ENCODE results near the gene PLXNA4. TPM values are rescaled to one million over a fixed set of nuclear protein-coding genes. Genes with fewer than 3 reads are reported as not detected.

The PLXNA4 gene
- total and polyA plus RNA-seq, 8 donors, result 0.19 to 1.6 (median 0.47) TPM

DNA sequence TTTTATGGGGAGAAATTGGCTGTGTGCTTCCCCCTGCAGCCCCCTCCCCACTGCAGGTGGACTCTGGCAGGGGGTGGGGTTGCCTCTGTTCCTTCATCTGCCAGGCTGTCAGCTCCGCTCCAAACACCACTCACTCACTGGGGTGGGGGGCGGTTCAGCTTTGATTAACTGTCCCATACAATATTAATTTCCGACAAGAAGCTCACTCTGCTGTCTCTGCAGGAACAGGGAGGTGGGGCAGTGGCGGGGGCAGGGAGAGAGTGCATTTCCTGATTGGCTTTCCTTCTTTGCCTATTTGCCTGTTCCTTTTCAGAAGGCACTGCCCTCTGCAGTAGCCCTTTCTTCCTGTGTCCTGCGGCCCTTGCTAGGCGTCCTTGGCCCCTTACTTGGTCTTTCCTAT, 500.8 kb downstream of the PLXNA4 start:
- DNase-seq (no peak), FAIRE-seq (no peak), ATAC-seq (no peak)
- Histone ChIP-seq H3K27me3 (no peaks in the 10 kb centered on the region), H3K4me3 (no peak overlapping the region), H3K36me3 (no peaks in the 10 kb centered on the region), H3K27ac (no peak overlapping the region), H3K9me3 (no peaks in the 10 kb centered on the region), H3K4me1 (no peaks in the 10 kb centered on the region)
- TF ChIP-seq, protein P1, sequence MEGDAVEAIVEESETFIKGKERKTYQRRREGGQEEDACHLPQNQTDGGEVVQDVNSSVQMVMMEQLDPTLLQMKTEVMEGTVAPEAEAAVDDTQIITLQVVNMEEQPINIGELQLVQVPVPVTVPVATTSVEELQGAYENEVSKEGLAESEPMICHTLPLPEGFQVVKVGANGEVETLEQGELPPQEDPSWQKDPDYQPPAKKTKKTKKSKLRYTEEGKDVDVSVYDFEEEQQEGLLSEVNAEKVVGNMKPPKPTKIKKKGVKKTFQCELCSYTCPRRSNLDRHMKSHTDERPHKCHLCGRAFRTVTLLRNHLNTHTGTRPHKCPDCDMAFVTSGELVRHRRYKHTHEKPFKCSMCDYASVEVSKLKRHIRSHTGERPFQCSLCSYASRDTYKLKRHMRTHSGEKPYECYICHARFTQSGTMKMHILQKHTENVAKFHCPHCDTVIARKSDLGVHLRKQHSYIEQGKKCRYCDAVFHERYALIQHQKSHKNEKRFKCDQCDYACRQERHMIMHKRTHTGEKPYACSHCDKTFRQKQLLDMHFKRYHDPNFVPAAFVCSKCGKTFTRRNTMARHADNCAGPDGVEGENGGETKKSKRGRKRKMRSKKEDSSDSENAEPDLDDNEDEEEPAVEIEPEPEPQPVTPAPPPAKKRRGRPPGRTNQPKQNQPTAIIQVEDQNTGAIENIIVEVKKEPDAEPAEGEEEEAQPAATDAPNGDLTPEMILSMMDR (IDR thresholded peaks at IDR 0.05), result no peak
- intact Hi-C loops (cut with DNase I), result no loop called here
- WGBS, 2 donors, result 28 to 31% methylated on average over 6 of the region's 6 CpGs

DNA sequence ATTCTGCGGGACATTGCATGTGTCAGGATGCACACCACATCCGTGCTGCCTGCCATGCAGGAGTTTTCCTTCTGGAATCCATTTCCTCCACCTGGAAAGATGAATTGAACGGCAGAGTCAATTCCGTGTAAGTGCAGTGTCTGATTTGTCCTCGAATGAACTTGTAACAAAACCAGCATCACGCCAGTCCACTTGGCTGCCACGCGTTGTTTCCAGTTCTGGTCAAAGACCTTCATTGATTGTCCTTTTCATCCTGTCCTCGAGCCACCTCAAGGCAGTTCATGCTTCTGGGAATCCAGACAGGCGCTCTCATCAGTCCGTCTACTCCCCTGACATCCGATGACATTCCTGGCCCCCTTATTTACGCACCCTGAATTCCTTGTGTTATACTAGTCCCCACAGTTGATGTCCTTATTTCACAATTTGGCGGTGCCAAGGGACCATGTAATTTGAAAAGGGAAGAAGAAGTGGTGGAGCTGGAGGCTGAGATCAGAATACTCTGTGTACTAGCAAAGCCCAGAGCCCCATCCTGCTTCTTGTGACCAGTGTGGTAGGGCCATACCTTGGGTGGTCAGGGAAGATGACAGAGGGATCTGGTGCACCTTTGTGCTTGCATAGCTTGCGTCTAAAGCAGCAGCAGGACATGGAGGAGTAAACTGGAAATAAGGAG, 502.2 kb downstream of the PLXNA4 start:
- intact Hi-C loops (cut with DNase I), result no loop called here
- Histone ChIP-seq H3K36me3 (no peaks in the 10 kb centered on the region), H3K9me3 (no peaks in the 10 kb centered on the region), H3K4me3 (no peak overlapping the region), H3K27me3 (no peaks in the 10 kb centered on the region), H3K4me1 (no peaks in the 10 kb centered on the region), H3K27ac (no peak overlapping the region)
- 73 to 74% methylated on average over 15 of the region's 15 CpGs for WGBS, 2 donors
- no peak for FAIRE-seq
- no peak for ATAC-seq
- no peak for DNase-seq
- TF ChIP-seq, protein P1 (IDR thresholded peaks at IDR 0.05), result no peak

Data from pancreas (tissue), 10 donors.